ENCODE results near the gene CSMD2. TPM values are rescaled to one million over a fixed set of nuclear protein-coding genes. Genes with fewer than 3 reads are reported as not detected.

The CSMD2 gene
- total RNA-seq, 1 donor from 2014 or later = 1.8 TPM

GRCh38 chr1:33805988-33806387 is 359.0 kb downstream of the CSMD2 start:
- Mint-ChIP-seq H3K36me3 (no peaks in the 10 kb centered on the region), H3K9me3 (no peaks in the 10 kb centered on the region), H3K4me3 (no peak overlapping the region), H3K4me1 (ENCODE audit: unreplicated experiment) (no peaks in the 10 kb centered on the region), H3K27me3 (no peaks in the 10 kb centered on the region), H3K27ac (no peak overlapping the region)
- TF ChIP-seq CTCF (conservative IDR thresholded peaks at IDR 0.05) = no peak
- DNase-seq (ENCODE audit: extremely low spot score, unreplicated experiment) = no peak

- TF ChIP-seq CTCF (conservative IDR thresholded peaks at IDR 0.05) = no peak
- no peaks in the 10 kb centered on the region for H3K27me3 Mint-ChIP-seq
- no peak overlapping the region for H3K4me3 Mint-ChIP-seq
- H3K4me1 Mint-ChIP-seq (ENCODE audit: unreplicated experiment) = no peaks in the 10 kb centered on the region
- no peak for DNase-seq (ENCODE audit: extremely low spot score, unreplicated experiment)
- no peaks in the 10 kb centered on the region for H3K9me3 Mint-ChIP-seq
- no peak overlapping the region for H3K27ac Mint-ChIP-seq
- no peaks in the 10 kb centered on the region for H3K36me3 Mint-ChIP-seq
Observed at GRCh38 chr1:33802268-33802667, 362.8 kb downstream of the CSMD2 start.

- H3K9me3 Mint-ChIP-seq = no peaks in the 10 kb centered on the region
- H3K4me1 Mint-ChIP-seq (ENCODE audit: unreplicated experiment) = no peaks in the 10 kb centered on the region
- no peak overlapping the region for H3K27ac Mint-ChIP-seq
Observed at GRCh38 chr1:33797849-33798248, 367.2 kb downstream of the CSMD2 start.

GRCh38 chr1:33792651-33793050 is 372.4 kb downstream of the CSMD2 start:
- Mint-ChIP-seq H3K36me3 (no peaks in the 10 kb centered on the region), H3K27me3 (peaks cover 9% of the 10 kb centered on the region)

More at GRCh38 chr1:33797849-33798248, 367.2 kb downstream of the CSMD2 start:
- TF ChIP-seq CTCF (conservative IDR thresholded peaks at IDR 0.05) = no peak
- Mint-ChIP-seq H3K36me3 (no peaks in the 10 kb centered on the region), H3K27me3 (peaks cover 4% of the 10 kb centered on the region), H3K4me3 (no peak overlapping the region)
- DNase-seq (ENCODE audit: extremely low spot score, unreplicated experiment) = no peak

GRCh38 chr1:33792216-33792615 is 372.8 kb downstream of the CSMD2 start:
- Mint-ChIP-seq H3K36me3 (no peaks in the 10 kb centered on the region), H3K4me3 (no peak overlapping the region), H3K4me1 (ENCODE audit: unreplicated experiment) (no peaks in the 10 kb centered on the region), H3K27ac (no peak overlapping the region), H3K9me3 (no peaks in the 10 kb centered on the region), H3K27me3 (peaks cover 9% of the 10 kb centered on the region)
- DNase-seq (ENCODE audit: extremely low spot score, unreplicated experiment) = no peak
- no peak for TF ChIP-seq CTCF (conservative IDR thresholded peaks at IDR 0.05)

More at GRCh38 chr1:33792651-33793050, 372.4 kb downstream of the CSMD2 start:
- DNase-seq (ENCODE audit: extremely low spot score, unreplicated experiment) = no peak
- Mint-ChIP-seq H3K4me3 (no peak overlapping the region), H3K4me1 (ENCODE audit: unreplicated experiment) (no peaks in the 10 kb centered on the region), H3K9me3 (no peaks in the 10 kb centered on the region), H3K27ac (no peak overlapping the region)
- no peak for TF ChIP-seq CTCF (conservative IDR thresholded peaks at IDR 0.05)

- no peaks in the 10 kb centered on the region for H3K9me3 Mint-ChIP-seq
- DNase-seq (ENCODE audit: extremely low spot score, unreplicated experiment) = no peak
- peaks cover 14% of the 10 kb centered on the region for H3K27me3 Mint-ChIP-seq
- no peak overlapping the region for H3K27ac Mint-ChIP-seq
- H3K4me3 Mint-ChIP-seq = no peak overlapping the region
- TF ChIP-seq CTCF (conservative IDR thresholded peaks at IDR 0.05) = no peak
- no peaks in the 10 kb centered on the region for H3K36me3 Mint-ChIP-seq
- H3K4me1 Mint-ChIP-seq (ENCODE audit: unreplicated experiment) = no peaks in the 10 kb centered on the region
Observed at GRCh38 chr1:33791251-33791650, 373.8 kb downstream of the CSMD2 start.

All from type B pancreatic cell (in vitro differentiated cells).